ENCODE measurements around the gene BCAR1. TPM values are rescaled to one million over a fixed set of nuclear protein-coding genes. Genes with fewer than 3 reads are reported as not detected.
A peak's percentile ranks its signal among the peaks of the same experiment; 100 is the strongest.
"Not testable (repeated sequence)": the region's sequence is repeated elsewhere in the genome, so short reads cannot be mapped to it uniquely, and the experiment has no call there.

The BCAR1 gene
- polyA plus RNA-seq, 2 of the 4 experiments (the other 2 are of a cell fraction), result 10.2 to 35.8 TPM

- ChIA-PET CTCF (interaction anchor here (1.5 to 14.6 kb wide), 4 partner anchors 8 to 159 kb away, joined by 4 to 171 read pairs (median 64); no protein-coding TSS in a partner anchor), POLR2A (no interaction called here)
- no peak for FAIRE-seq
Observed at GRCh38 chr16:75225678-75226515, 25.5 kb downstream of the BCAR1 start.

GRCh38 chr16:75225092-75225491 is 26.3 kb downstream of the BCAR1 start:
- H3K4me3 ChIP-seq, result no peak overlapping the region
- no peaks in the 10 kb centered on the region for H3K9me3 ChIP-seq
- CTCF ChIA-PET, result interaction anchor here (1.0 to 1.7 kb wide), 3 partner anchors 8 to 25 kb away, joined by 3 to 6 read pairs (median 4); no protein-coding TSS in a partner anchor
- 47% methylated on average over 12 of the region's 12 CpGs for WGBS (ENCODE audit: missing lambda C conversion rate)
- POLR2A ChIA-PET, result interaction anchor here (1.0 kb wide), 1 partner anchor 9 kb away, joined by 4 read pairs; no protein-coding TSS in a partner anchor
- no peak for DNase-seq (ENCODE audit: low read depth in 1 of 2, low spot score in 1 of 2)
- H3K4me2 ChIP-seq, result no peak overlapping the region
- no peak overlapping the region for H3K27ac ChIP-seq
- no peak for FAIRE-seq
- peak; percentile 7 to 23; a peak in 4 of 6 replicates for ATAC-seq
- H3K4me1 ChIP-seq, result no peaks in the 10 kb centered on the region
- TF ChIP-seq JUN (IDR thresholded peaks at IDR 0.05), result 0 out of 5 replicates have a peak, but pooled peaks of 1 of the 2 experiments have one; percentile 3
- TF ChIP-seq RFX5 (IDR thresholded peaks at IDR 0.05), result no peak

More at GRCh38 chr16:75225678-75226515, 25.5 kb downstream of the BCAR1 start:
- ATAC-seq (no peak), DNase-seq (ENCODE audit: low read depth in 1 of 2, low spot score in 1 of 2) (no peak)
- Histone ChIP-seq H3K27ac (no peak overlapping the region), H3K4me1 (no peaks in the 10 kb centered on the region), H3K4me2 (no peak overlapping the region), H3K9me3 (no peaks in the 10 kb centered on the region), H3K4me3 (no peak overlapping the region)
- WGBS (ENCODE audit: missing lambda C conversion rate), result 75% methylated on average over 18 of the region's 26 CpGs
- TF ChIP-seq, protein P1, sequence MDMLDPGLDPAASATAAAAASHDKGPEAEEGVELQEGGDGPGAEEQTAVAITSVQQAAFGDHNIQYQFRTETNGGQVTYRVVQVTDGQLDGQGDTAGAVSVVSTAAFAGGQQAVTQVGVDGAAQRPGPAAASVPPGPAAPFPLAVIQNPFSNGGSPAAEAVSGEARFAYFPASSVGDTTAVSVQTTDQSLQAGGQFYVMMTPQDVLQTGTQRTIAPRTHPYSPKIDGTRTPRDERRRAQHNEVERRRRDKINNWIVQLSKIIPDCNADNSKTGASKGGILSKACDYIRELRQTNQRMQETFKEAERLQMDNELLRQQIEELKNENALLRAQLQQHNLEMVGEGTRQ (IDR thresholded peaks at IDR 0.05), result no peak
- TF ChIP-seq PHF8 (IDR thresholded peaks at IDR 0.05; ENCODE audit: borderline replicate concordance, low read depth) (no peak), MAFK (IDR thresholded peaks at IDR 0.05; ENCODE audit: partially characterized antibody) (no peak), CBX2 (IDR thresholded peaks at IDR 0.05; ENCODE audit: borderline replicate concordance, low read depth) (no peak), JUN (IDR thresholded peaks at IDR 0.05) (no peak), HDAC2 (IDR thresholded peaks at IDR 0.05) (no peak), ZC3H11A (IDR thresholded peaks at IDR 0.05) (no peak), NFE2L2 (conservative IDR thresholded peaks at IDR 0.05; ENCODE audit: low read length) (no peak), BHLHE40 (IDR thresholded peaks at IDR 0.05; ENCODE audit: low read depth, low read length) (no peak), ZNF302 (CRISPR knock-in tag; IDR thresholded peaks at IDR 0.05) (no peak), RCOR1 (IDR thresholded peaks at IDR 0.05; ENCODE audit: low read depth, low read length) (no peak), EP300 (IDR thresholded peaks at IDR 0.05) (no peak), HMGXB4 (CRISPR knock-in tag; IDR thresholded peaks at IDR 0.05; ENCODE audit: borderline replicate concordance) (no peak), CEBPB (IDR thresholded peaks at IDR 0.05) (no peak), JUNB (IDR thresholded peaks at IDR 0.05) (no peak), EHMT2 (IDR thresholded peaks at IDR 0.05; ENCODE audit: low read depth) (no peak), POLR2A (IDR thresholded peaks at IDR 0.05; ENCODE audit: low read length) (no peak)

DNA sequence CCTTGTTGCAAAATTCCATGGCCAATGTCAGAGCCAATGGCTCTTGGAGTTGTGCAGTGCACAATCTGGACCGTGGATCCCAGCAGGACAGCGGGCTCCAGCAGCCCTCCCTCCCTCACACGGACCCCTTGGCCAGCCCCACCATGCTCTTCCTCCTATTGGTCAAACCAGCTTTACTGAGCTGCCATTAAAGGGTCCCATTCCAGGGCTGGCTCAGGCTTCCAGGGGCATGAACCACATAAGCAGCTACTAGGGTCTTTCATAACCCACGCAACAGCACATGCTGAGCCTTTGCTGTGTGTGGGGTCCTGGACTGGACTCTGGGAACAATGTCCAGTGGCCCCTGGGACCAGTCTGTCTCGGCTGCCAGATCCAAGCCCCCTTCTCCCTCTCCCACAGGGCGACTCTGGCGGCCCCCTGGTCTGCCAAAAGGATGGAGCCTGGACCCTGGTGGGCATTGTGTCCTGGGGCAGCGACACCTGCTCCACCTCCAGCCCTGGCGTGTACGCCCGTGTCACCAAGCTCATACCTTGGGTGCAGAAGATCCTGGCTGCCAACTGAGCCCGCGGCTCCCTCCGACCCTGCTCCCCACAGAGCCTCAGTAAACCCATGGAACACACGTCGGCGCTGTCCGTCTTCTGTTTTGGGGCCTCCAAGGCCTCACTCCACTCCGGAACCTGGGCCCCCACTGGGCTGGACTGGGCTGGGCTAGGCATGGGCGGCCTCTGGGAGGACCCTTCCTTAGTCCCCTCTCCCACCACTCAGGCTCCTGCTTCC is 26.9 kb downstream of the BCAR1 start:
- CTCF ChIA-PET, result interaction anchor here (1.0 to 1.7 kb wide), 4 partner anchors 9 to 25 kb away, joined by 3 to 6 read pairs (median 4); partner anchors contain the start of gene CTRB2
- no peaks in the 10 kb centered on the region for H3K9me3 ChIP-seq
- H3K4me1 ChIP-seq, result no peaks in the 10 kb centered on the region
- H3K27ac ChIP-seq, result no peak overlapping the region
- POLR2A ChIA-PET, result interaction anchor here (1.0 kb wide), 1 partner anchor 10 kb away, joined by 4 read pairs; no protein-coding TSS in a partner anchor
- no peak for TF ChIP-seq GATA3 (IDR thresholded peaks at IDR 0.05; ENCODE audit: borderline replicate concordance)
- 0 out of 5 replicates have a peak, but pooled peaks of 1 of the 2 experiments have one; percentile 19 for TF ChIP-seq JUN (IDR thresholded peaks at IDR 0.05)
- WGBS (ENCODE audit: missing lambda C conversion rate), result 76% methylated on average over 14 of the region's 20 CpGs
- no peak overlapping the region for H3K4me2 ChIP-seq
- no peak for DNase-seq (ENCODE audit: low read depth in 1 of 2, low spot score in 1 of 2)
- FAIRE-seq, result no peak
- peak; percentile 17 to 22; a peak in 4 of 6 replicates for ATAC-seq
- no peak overlapping the region for H3K4me3 ChIP-seq

DNA sequence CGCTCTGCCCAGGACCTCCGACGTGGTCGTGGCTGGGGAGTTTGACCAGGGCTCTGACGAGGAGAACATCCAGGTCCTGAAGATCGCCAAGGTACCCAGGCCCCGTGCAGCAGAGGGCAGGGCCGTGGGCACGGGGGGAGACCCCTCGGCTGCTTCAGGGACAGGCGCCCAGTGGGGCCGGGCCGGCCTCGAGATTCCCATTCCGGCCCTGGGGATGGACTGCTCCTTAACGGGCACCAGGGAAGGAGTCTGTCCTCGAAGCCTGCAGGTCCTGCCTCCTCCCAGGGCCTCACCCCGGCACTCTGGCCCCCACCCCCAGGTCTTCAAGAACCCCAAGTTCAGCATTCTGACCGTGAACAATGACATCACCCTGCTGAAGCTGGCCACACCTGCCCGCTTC is 28.3 kb downstream of the BCAR1 start:
- DNase-seq (ENCODE audit: low read depth in 1 of 2, low spot score in 1 of 2); ATAC-seq; POLR2A ChIA-PET; H3K4me3 ChIP-seq; H3K27ac ChIP-seq; H3K9me3 ChIP-seq; H3K4me1 ChIP-seq; H3K4me2 ChIP-seq; FAIRE-seq: not testable (repeated sequence)
- CTCF ChIA-PET, result interaction anchor here (5.4 kb wide), 1 partner anchor 24 kb away, joined by 25 read pairs; no protein-coding TSS in a partner anchor
- WGBS (ENCODE audit: missing lambda C conversion rate), result no CpG with 5 or more reads among the region's 20 CpGs
